Transverse colon (tissue), 4 donors: ENCODE measurements around the gene LMNTD2. TPM values are rescaled to one million over a fixed set of nuclear protein-coding genes. Genes with fewer than 3 reads are reported as not detected.
A peak's percentile ranks its signal among the peaks of the same experiment; 100 is the strongest.

ENCODE experiments used
- DNase-seq: peaks from one replicate; pipeline ENCODE4 v3.0.0-alpha.2; 2019
- H3K27ac ChIP-seq, 4 donors: fragments of 200-600 bp; sonication (generic); 2 replicates each; pipeline ENCODE4 v1.5.1; 2016 to 2018; ENCODE audit warnings: inconsistent platforms in 4 of 4
- H3K27me3 ChIP-seq: fragments of 200-600 bp; sonication (generic); 2 replicates; pipeline ENCODE4 v1.5.1; 2017; ENCODE audit warnings: inconsistent platforms
- H3K36me3 ChIP-seq, 4 donors: fragments of 200-600 bp; sonication (generic); 2 replicates each; pipeline ENCODE4 v1.5.1; 2017 to 2019; ENCODE audit warnings: inconsistent platforms in 4 of 4
- H3K4me1 ChIP-seq, 4 donors: fragments of 200-600 bp; sonication (generic); 2 replicates each; pipeline ENCODE4 v1.5.1; 2017 to 2020; ENCODE audit warnings: inconsistent platforms in 4 of 4
- H3K4me3 ChIP-seq, 4 donors: fragments of 200-600 bp; sonication (generic); 1 replicate in 1 of 4; 2 replicates in 3 of 4; pipeline versions ENCODE4 v1.5.1 to v1.6.1; 2017 to 2019; ENCODE audit warnings: inconsistent platforms in 4 of 4
- H3K9me3 ChIP-seq, 2 donors: fragments of 200-600 bp; sonication (generic); 2 replicates each; pipeline ENCODE4 v1.5.1; 2017 to 2019; ENCODE audit warnings: inconsistent platforms in 2 of 2
- CTCF ChIP-seq, 5 experiments: fragments of 200-600 bp in 3 of 5; fragments of 450-650 bp in 2 of 5; sonication (generic) in 3 of 5; IDR thresholded peaks; 1 replicate in 2 of 5; 2 replicates in 3 of 5; pipeline ENCODE4 v1.5.1; 2016 to 2017; ENCODE audit warnings: antibody characterized with exemption in 5 of 5, inconsistent platforms in 3 of 5, mild to moderate bottlenecking in 2 of 5, moderate library complexity in 1 of 5
- EP300 ChIP-seq: sonication (generic); formaldehyde crosslinking; IDR thresholded peaks from one replicate; pipeline ENCODE4 v1.6.1; 2017; ENCODE audit warnings: antibody characterized with exemption, low read depth
- POLR2A ChIP-seq: fragments of 450-650 bp; IDR thresholded peaks from one replicate; pipeline ENCODE4 v1.6.1; 2016; ENCODE audit warnings: antibody characterized with exemption, mild to moderate bottlenecking, moderate library complexity
- POLR2AphosphoS5 ChIP-seq, 3 donors: sonication (generic); formaldehyde crosslinking; IDR thresholded peaks; one replicate each; pipeline ENCODE4 v1.6.1; 2016; ENCODE audit warnings: antibody characterized with exemption in 3 of 3
- WGBS, 2 donors: methylation state at CpG; one replicate each; pipeline ENCODE4 v1.1.5; 2018; ENCODE audit warnings: low coverage in 1 of 2; 5-methylcytosine and 5-hydroxymethylcytosine counted together
- in situ Hi-C, 4 donors: fragments of 200-750 bp; cut with MboI; loops; one replicate each; pipeline versions ENCODE4 v1.15.0 to v1.15.1; 2017; ENCODE audit warnings: low sequenced_read_pairs in 3 of 4, low pct_ligation_motif_present in 1 of 4, low pct_unique_long_range_greater_than_20kb in 1 of 4
- intact Hi-C: fragments of 100-400 bp; cut with DNase I; formaldehyde crosslinking; loops from one replicate; pipeline ENCODE4 v1.15.1; 2023; ENCODE audit warnings: low total_unique reads
- total RNA-seq, 4 donors: library from RNA; depleted of rRNA; stranded (reverse); fragments of >200 nt; gene quantifications; one replicate each; pipeline ENCODE4 v1.1.0, GENCODE V29; 2016

Gene LMNTD2
- total RNA-seq, 4 donors from 2014 or later = 14.8 to 89.0 (median 16.6) TPM

DNA sequence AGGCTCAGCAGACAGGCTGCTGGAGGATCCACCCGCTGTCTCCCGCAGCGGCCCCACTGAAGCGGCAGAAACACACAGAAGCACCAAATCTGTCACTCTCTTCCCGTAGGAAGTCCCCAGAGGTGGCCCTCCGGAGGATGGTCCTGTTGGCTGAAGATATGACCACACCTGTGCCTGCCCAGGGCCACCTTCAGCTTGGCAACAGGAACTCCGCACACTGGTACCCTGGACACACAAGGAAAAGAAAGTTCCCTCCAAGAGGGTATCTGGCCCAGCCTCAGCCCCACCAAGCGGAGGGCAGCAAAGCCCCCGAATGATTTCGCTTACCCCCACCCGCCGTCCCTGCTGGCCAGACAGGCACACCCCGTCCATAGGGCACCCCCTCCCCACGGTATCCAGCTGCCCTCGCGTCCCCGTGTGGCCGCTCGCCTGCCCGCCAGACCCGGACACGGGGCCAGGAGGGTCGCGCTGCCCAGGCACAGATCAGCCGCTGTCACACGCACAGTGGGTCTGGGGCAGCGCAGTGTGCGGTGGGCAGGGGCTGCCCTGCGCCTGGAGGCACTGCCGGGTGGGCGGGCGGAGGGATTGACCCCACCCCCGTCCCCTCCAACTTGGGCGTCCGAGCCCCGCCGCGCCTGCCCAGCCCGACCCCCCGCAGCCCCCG is 7.2 kb upstream of the LMNTD2 start:
- TF ChIP-seq CTCF (IDR thresholded peaks at IDR 0.05) (no peak), POLR2A (no peak), EP300 (no peak), POLR2AphosphoS5 (IDR thresholded peaks at IDR 0.05) (no peak)
- in situ Hi-C loops (no loop called here), intact Hi-C loops (no loop called here)
- H3K9me3 ChIP-seq = no peaks in the 10 kb centered on the region
- no peaks in the 10 kb centered on the region for H3K36me3 ChIP-seq
- peak overlapping the region; percentile 56 to 78 (median 58) for H3K4me3 ChIP-seq
- peaks cover 7 to 22% (median 19%) of the 10 kb centered on the region in 4 donors for H3K4me1 ChIP-seq
- peak overlapping the region; percentile 85 to 94 (median 91) for H3K27ac ChIP-seq
- DNase-seq = no peak
- WGBS, 2 donors = 30% methylated on average over 31 of the region's 41 CpGs; no CpG with 5 or more reads in 1 of the 2 donors
- no peaks in the 10 kb centered on the region for H3K27me3 ChIP-seq

DNA sequence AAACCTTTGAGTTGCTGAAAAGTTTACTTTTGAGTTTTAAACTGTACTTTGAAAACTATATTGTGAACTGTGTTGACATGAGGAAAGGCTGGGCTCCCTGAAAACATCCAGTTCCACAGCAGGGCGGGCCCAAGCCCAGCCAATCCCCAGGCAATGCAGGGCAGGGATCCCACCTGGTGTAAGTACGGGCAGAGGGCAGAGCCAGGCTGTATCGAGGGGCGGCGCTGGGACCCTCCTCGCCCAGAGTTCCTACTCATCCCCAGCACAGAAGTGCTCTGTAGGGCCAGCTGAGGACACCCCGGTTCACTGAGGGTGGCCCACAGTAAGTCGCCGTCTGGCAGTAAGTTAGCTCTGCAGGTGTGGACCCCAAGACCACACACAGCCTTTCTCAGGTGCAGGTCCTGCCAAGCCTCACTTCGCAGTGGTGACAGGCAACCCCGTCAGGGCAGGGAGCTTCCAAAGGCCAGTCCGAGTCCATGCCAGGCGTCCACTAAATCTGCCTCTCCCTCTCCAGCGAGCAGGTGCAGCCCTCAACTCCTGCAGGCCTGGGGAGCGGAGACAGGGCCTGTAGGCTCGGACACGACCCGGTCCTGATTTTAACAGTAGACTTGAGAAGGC is 6.6 kb upstream of the LMNTD2 start:
- Histone ChIP-seq H3K36me3 (no peaks in the 10 kb centered on the region), H3K4me3 (peak overlapping the region in 2 of 4 donors; percentile 57 to 58), H3K27ac (peak overlapping the region; percentile 85 to 94 (median 91)), H3K4me1 (peaks cover 9 to 28% (median 23%) of the 10 kb centered on the region in 4 donors), H3K27me3 (no peaks in the 10 kb centered on the region), H3K9me3 (no peaks in the 10 kb centered on the region)
- in situ Hi-C loops (no loop called here), intact Hi-C loops (no loop called here)
- DNase-seq = no peak
- no peak for TF ChIP-seq POLR2AphosphoS5 (IDR thresholded peaks at IDR 0.05)
- TF ChIP-seq POLR2A = no peak
- no peak for TF ChIP-seq CTCF (IDR thresholded peaks at IDR 0.05)
- TF ChIP-seq EP300 = no peak
- 91% methylated on average over 18 of the region's 18 CpGs; no CpG with 5 or more reads in 1 of the 2 donors for WGBS, 2 donors

GRCh38 chr11:565921-566509 is 5.5 kb upstream of the LMNTD2 start:
- Histone ChIP-seq H3K4me3 (no peak overlapping the region), H3K36me3 (no peaks in the 10 kb centered on the region), H3K27ac (no peak overlapping the region), H3K9me3 (no peaks in the 10 kb centered on the region), H3K4me1 (peaks cover 17 to 37% (median 32%) of the 10 kb centered on the region in 4 donors), H3K27me3 (no peaks in the 10 kb centered on the region)
- TF ChIP-seq POLR2A (peak; percentile 27), POLR2AphosphoS5 (IDR thresholded peaks at IDR 0.05) (peak in 1 of 3 donors; percentile 4), CTCF (IDR thresholded peaks at IDR 0.05) (no peak)
- no peak for DNase-seq
- intact Hi-C loops = no loop called here
- 84% methylated on average over 10 of the region's 12 CpGs; no CpG with 5 or more reads in 1 of the 2 donors for WGBS, 2 donors
- in situ Hi-C loops = no loop called here

DNA sequence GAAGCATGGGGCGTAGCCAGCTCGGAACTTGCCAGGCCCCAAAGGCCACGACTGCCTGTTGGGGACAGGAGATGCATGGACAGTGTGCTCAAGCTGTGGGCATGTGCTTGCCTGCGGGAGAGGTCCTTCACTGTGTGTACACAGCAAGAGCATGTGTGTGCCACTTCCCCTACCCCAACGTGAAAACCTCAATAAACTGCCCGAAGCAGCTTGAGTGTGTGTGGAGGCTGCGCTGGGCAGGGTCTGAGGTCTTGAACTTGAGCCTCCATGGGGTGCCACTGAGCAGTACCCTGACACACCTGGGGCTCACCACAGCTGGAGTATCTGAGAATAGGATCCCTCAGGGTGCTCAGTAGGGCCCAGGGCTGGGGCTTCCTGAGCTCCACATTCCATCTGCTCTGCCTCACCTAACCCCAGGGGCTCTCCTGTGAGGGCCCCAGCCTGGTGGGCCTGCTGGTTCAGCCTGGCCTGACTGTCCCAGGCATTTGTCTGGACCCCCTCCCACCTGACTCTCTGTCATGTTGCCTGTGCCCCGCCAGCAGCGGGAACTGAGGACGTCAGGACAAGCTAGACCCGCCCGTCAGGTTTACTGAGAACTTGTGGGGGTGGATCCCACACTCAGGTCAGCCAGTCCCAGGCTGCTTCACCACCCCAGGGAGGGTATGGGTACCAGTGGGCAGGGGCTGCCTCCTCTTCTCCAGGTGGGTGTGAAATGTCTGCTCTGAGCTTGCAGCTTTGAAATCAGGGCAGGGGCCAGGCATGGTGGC is 3.5 kb upstream of the LMNTD2 start:
- Histone ChIP-seq H3K27ac (no peak overlapping the region), H3K36me3 (no peaks in the 10 kb centered on the region), H3K9me3 (no peaks in the 10 kb centered on the region), H3K4me3 (no peak overlapping the region), H3K27me3 (no peaks in the 10 kb centered on the region), H3K4me1 (peaks cover 17 to 43% (median 39%) of the 10 kb centered on the region in 4 donors)
- intact Hi-C loops (no loop called here), in situ Hi-C loops (no loop called here)
- TF ChIP-seq POLR2AphosphoS5 (IDR thresholded peaks at IDR 0.05) (no peak), POLR2A (no peak), EP300 (no peak), CTCF (IDR thresholded peaks at IDR 0.05) (no peak)
- WGBS, 2 donors = 72% methylated on average over 10 of the region's 12 CpGs; no CpG with 5 or more reads in 1 of the 2 donors
- DNase-seq = no peak
